Type B pancreatic cell (in vitro differentiated cells): ENCODE results near the gene RAD51B. TPM values are rescaled to one million over a fixed set of nuclear protein-coding genes. Genes with fewer than 3 reads are reported as not detected.

Experiments
- DNase-seq: peaks from one replicate; pipeline ENCODE4 v3.0.0; 2021; ENCODE audit warnings: mixed read lengths; ENCODE audit not compliant: unreplicated experiment; ENCODE audit errors: extremely low spot score
- H3K27ac Mint-ChIP-seq: 2 replicates; pipeline ENCODE4 v1.8.0; 2021; ENCODE audit warnings: mild to moderate bottlenecking, mixed read lengths
- H3K27me3 Mint-ChIP-seq: 2 replicates; pipeline ENCODE4 v1.8.0; 2021; ENCODE audit warnings: mixed read lengths
- H3K36me3 Mint-ChIP-seq: 2 replicates; pipeline ENCODE4 v1.8.0; 2021; ENCODE audit warnings: mixed read lengths
- H3K4me1 Mint-ChIP-seq: one replicate; pipeline ENCODE4 v1.8.0; 2021; ENCODE audit warnings: mixed read lengths; ENCODE audit not compliant: unreplicated experiment
- H3K4me3 Mint-ChIP-seq: 2 replicates; pipeline ENCODE4 v1.8.0; 2021; ENCODE audit warnings: mild to moderate bottlenecking, mixed read lengths
- H3K9me3 Mint-ChIP-seq: 2 replicates; pipeline ENCODE4 v1.8.0; 2021; ENCODE audit warnings: mixed read lengths
- total RNA-seq: library from RNA; stranded (reverse); gene quantifications from 2 replicates; pipeline ENCODE4 v1.2.1, GENCODE V29; 2021; ENCODE audit warnings: low replicate concordance
- TF ChIP-seq, protein P1 (sequence below): fragments of 200-600 bp; sonication (generic); conservative IDR thresholded peaks from 2 replicates; pipeline ENCODE4 v1.5.0; 2021; ENCODE audit warnings: antibody characterized with exemption, mild to moderate bottlenecking

RAD51B gene
- total RNA-seq, 1 donor from 2014 or later, result 27.3 TPM

DNA sequence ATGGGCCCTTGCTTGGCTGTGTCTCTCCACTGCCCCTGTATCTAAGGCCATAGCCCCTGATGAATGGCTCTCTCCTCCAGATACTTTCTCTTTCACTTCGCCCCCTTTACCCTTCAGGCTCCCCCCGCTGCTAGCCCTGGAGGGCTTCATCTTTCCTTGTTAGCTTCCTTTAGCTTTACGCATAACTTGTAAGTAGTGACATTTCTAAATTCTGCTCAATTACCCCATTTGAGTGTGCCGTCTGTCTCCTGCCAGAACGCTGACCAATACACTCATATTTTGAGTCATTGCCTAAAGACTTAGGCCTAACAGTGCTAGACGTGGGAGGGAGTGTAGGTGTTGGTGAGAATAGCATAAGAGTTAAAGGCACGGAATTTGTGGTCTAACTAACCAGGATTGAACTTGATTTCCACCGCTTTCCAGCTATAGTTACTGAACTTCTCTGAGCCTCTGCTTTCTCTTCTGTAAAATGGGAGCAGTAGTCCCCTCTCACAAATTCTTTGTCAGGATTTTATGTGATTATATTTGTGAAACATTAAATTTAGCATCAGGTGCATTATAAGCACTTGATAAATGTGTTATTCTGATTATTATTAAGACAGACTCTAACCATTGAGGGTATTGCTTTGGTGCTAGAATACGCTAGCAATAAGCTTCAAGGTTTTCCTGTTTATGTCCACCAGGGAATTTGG lies 844.0 kb downstream of the RAD51B start:
- Mint-ChIP-seq H3K4me1 (peaks cover 77% of the 10 kb centered on the region), H3K27me3 (no peaks in the 10 kb centered on the region), H3K36me3 (peaks cover 17% of the 10 kb centered on the region), H3K9me3 (peaks cover 17% of the 10 kb centered on the region), H3K27ac (no peak overlapping the region), H3K4me3 (no peak overlapping the region)
- TF ChIP-seq, protein P1, sequence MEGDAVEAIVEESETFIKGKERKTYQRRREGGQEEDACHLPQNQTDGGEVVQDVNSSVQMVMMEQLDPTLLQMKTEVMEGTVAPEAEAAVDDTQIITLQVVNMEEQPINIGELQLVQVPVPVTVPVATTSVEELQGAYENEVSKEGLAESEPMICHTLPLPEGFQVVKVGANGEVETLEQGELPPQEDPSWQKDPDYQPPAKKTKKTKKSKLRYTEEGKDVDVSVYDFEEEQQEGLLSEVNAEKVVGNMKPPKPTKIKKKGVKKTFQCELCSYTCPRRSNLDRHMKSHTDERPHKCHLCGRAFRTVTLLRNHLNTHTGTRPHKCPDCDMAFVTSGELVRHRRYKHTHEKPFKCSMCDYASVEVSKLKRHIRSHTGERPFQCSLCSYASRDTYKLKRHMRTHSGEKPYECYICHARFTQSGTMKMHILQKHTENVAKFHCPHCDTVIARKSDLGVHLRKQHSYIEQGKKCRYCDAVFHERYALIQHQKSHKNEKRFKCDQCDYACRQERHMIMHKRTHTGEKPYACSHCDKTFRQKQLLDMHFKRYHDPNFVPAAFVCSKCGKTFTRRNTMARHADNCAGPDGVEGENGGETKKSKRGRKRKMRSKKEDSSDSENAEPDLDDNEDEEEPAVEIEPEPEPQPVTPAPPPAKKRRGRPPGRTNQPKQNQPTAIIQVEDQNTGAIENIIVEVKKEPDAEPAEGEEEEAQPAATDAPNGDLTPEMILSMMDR, result no peak
- DNase-seq, result no peak

DNA sequence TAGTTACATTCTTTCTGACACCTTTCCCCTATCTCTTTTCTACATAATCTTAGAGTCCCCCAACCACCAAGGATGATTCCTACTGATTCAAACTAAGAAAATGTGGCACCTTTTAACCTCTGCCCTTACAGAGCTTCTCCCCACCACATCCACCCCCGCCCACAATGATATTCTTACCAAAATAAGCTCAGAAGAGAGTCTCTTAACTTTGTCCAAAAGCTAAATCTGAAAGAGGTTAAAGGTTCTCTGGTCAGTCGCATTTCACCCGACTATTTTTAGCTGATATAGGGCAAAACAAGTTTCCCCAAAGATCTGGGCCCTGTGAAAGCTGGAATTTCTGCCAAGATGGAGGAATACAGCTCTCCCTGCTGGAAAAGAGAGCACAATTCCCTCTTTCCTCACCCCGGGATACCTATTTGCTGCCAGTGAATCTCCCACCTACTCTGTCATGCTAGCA lies 844.7 kb downstream of the RAD51B start:
- Mint-ChIP-seq H3K27ac (peak overlapping the region; percentile 52), H3K4me1 (peaks cover 78% of the 10 kb centered on the region)
- TF ChIP-seq, protein P1, result no peak

DNA sequence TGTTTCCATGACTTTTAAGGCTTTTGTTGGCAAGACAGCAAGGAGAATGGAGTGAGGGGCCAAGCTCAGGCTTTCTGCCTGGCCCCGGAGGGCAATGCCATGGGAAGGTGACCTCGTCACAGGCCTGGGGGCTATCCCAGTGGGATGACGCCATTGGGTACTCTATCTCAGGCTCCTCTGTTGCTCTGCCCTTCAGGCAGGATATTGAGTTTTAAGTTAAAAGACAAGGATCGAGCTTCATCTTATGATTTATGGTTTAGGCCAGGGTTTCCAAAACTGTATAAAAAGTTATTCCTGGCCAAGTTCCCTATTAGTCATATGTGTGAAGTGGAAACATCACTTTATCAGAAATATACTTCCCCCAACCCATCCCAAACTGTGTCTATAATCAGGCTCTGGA lies 845.6 kb downstream of the RAD51B start:
- Mint-ChIP-seq H3K27me3 (no peaks in the 10 kb centered on the region), H3K27ac (peak overlapping the region; percentile 52), H3K4me1 (peaks cover 78% of the 10 kb centered on the region), H3K9me3 (peaks cover 17% of the 10 kb centered on the region), H3K4me3 (no peak overlapping the region), H3K36me3 (peaks cover 17% of the 10 kb centered on the region)
- TF ChIP-seq, protein P1, result no peak
- DNase-seq, result no peak

More for the DNA sequence above, 844.7 kb downstream of the RAD51B start:
- Mint-ChIP-seq H3K4me3 (no peak overlapping the region), H3K27me3 (no peaks in the 10 kb centered on the region), H3K36me3 (peaks cover 17% of the 10 kb centered on the region), H3K9me3 (peaks cover 17% of the 10 kb centered on the region)
- DNase-seq, result no peak

DNA sequence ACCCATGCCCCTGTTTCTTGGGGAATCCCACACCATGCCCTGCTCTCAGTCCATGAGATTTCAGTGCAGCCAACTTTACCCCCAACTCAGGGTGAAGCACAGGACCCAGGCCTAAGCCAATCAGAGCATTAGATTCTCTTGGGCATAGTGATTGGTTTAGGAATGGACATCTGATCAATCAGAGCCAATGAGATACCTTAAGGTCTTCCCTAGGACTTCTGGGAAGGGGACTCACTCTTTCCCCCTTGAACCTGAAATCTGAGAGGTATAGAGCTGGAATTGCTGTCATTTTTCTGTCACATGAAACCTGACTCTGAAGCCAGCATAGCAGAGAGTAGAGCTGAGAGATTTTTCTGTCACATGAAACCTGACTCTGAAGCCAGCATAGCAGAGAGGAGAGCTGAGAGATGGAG lies 846.2 kb downstream of the RAD51B start:
- Mint-ChIP-seq H3K9me3 (peaks cover 17% of the 10 kb centered on the region), H3K27me3 (no peaks in the 10 kb centered on the region), H3K4me1 (peaks cover 82% of the 10 kb centered on the region), H3K27ac (peak overlapping the region; percentile 83), H3K4me3 (peak overlapping the region; percentile 7), H3K36me3 (peaks cover 17% of the 10 kb centered on the region)
- no peak for DNase-seq
- TF ChIP-seq, protein P1, result no peak

DNA sequence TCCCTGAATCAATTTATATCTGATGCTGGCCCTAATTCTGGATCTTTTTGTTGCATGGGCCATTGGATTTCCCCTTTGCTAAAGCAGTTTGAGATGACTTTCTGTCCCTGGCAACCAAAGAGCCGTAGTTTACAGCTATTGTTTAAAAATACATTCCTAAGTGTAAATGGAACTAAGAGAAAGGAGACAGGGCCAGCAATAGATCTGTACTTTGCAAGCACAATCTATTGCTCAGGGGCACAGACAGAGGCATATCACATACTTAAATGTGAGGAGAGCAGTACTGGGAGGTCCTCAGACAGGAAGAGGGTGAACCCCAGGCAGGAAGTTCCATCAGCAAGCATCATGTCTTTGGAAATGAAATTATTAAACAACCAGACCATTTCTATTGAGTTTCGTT lies 846.7 kb downstream of the RAD51B start:
- H3K27ac Mint-ChIP-seq, result peak overlapping the region; percentile 83
- H3K36me3 Mint-ChIP-seq, result peaks cover 17% of the 10 kb centered on the region
- H3K4me1 Mint-ChIP-seq, result peaks cover 84% of the 10 kb centered on the region
- no peaks in the 10 kb centered on the region for H3K27me3 Mint-ChIP-seq
- peaks cover 17% of the 10 kb centered on the region for H3K9me3 Mint-ChIP-seq
- TF ChIP-seq, protein P1, result no peak
- no peak for DNase-seq
- H3K4me3 Mint-ChIP-seq, result peak overlapping the region; percentile 7
